GM19193 (cell line): ENCODE results near the gene FASTK.

Experiments
- POLR2A ChIP-seq: IDR thresholded peaks from 4 replicates; pipeline ENCODE4 v1.6.1; 2011; ENCODE audit not compliant: insufficient read depth, insufficient read length; ENCODE audit errors: extremely low read depth

FASTK gene

DNA sequence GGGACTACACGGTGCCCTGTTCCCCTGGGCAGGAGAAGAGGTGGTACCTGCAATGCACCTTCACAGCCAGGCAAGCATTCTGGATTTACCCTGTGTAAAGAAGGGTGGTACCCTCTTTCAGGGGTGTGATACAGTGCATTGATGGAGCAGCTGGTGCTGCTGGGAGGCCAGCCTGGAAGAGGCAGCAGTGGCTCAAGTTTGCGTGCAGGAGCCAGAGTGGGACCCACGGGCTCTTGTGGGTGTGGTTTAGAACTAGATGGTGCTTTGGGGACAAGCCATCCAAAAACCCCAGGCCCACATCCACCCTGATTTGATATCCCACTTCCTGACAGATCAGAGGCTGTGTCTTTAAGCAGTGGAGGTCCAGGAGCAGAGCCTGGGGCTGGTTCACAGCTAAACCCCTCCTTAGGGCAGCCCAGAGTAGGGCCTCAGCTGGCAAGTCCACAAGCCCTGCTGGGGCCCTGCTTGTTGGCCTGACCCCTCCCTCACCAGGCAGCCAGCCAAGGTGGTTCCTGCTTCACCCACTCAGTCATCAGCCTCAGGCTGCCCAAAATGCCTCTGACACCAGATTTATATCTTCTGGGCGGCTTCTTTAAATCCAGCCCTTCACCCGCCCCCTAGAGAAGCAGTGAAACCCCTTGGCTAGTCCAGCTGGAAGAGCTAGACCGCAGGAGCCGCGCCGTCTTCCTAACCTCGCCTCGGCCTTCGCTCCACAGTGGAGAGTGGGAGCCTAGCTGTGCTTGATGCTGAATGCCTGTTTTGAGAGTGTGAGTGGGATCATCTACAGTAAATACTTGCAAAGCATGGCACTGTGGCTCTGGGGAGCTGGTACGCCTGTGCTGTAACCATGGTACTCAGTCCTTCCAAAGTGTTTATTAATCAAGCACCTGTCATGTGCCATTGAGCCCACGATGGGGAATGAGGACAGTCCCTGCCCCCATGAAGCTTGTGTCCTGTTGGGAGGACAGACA is 33.7 kb downstream of the FASTK start:
- TF ChIP-seq POLR2A: no peak

GRCh38 chr7:151045967-151046366 is 34.6 kb downstream of the FASTK start:
- no peak for TF ChIP-seq POLR2A

DNA sequence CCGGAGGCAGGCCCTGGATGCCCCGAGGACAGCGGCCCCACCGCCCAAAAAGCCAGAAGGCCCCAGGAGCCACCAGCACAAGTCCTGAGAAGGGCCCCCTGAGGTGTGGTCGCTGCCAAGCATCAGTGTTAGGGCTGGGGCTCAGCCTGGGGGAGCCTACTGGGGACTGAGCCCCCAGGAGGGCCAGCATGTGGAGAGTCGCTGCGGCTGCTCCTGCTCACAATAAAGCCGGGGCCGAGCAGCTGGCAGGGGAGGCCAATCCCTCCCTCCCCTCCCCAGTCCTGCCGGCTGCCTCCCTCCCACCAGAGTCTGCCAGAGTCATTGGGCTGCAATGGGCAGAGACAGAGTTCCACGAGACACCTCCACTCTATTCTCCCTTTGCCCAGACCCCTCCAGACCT is 35.3 kb downstream of the FASTK start:
- TF ChIP-seq POLR2A: no peak

- TF ChIP-seq POLR2A: no peak
Observed at GRCh38 chr7:151043959-151044358, 36.6 kb downstream of the FASTK start.

GRCh38 chr7:151040616-151041375 is 39.8 kb downstream of the FASTK start:
- no peak for TF ChIP-seq POLR2A

- TF ChIP-seq POLR2A: no peak
Observed at GRCh38 chr7:151039850-151040548, 40.6 kb downstream of the FASTK start.

DNA sequence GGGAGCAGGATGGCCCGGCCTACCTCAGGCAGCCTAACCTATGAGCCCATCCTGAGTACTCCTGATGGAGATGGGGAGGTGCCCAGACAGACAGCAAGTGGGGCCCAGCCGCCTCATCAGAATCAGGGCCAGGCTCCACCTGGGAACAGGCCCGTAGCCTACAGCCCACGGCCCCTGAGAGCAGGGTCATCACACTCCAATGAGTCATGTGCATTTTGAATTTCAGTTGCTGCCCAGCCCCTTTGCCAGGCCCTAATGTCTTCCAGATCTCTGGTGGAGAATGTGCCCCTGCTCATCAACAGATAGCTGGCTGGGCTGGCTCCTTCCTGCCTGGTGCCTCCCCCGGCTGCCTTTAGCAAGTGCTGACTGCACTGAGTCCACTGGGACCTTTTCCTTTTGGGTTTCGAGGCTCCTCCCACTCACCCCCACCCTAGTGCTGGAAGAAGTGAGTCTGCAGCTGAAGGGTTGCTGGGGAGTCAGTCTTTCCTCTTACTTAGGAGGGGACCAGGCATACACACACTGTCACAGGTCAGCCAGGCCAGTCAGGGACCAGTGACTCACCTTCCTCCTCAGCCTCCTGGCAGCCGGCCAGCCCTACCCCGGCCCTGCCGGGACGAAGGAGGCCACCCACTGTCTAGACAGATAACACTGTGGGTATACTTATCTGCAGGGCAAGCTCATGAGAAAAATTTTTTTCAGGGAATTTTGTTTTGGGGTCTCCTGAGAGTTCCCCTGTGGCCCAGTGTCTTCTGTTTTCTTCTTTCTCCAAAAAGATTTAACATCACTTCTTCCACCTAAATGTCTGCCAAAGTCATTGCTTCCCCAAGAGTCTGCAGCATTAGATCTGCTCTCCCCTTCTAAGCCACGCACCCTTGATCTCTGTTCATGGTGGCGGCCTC is 41.4 kb downstream of the FASTK start:
- no peak for TF ChIP-seq POLR2A

- no peak for TF ChIP-seq POLR2A
Observed at GRCh38 chr7:151035902-151036301, 44.7 kb downstream of the FASTK start.

GRCh38 chr7:151035026-151035717 is 45.4 kb downstream of the FASTK start:
- no peak for TF ChIP-seq POLR2A

GRCh38 chr7:151034312-151035025 is 46.1 kb downstream of the FASTK start:
- no peak for TF ChIP-seq POLR2A

- TF ChIP-seq POLR2A: no peak
Observed at GRCh38 chr7:151033864-151034249, 46.8 kb downstream of the FASTK start.

GRCh38 chr7:151032936-151033863 is 47.4 kb downstream of the FASTK start:
- no peak for TF ChIP-seq POLR2A

- TF ChIP-seq POLR2A: no peak
Observed at GRCh38 chr7:151031011-151031410, 49.6 kb downstream of the FASTK start.
